ENCODE data around the gene FSD1L.
"Not testable (repeated sequence)": the region's sequence is repeated elsewhere in the genome, so short reads cannot be mapped to it uniquely, and the experiment has no call there.

Gene FSD1L

DNA sequence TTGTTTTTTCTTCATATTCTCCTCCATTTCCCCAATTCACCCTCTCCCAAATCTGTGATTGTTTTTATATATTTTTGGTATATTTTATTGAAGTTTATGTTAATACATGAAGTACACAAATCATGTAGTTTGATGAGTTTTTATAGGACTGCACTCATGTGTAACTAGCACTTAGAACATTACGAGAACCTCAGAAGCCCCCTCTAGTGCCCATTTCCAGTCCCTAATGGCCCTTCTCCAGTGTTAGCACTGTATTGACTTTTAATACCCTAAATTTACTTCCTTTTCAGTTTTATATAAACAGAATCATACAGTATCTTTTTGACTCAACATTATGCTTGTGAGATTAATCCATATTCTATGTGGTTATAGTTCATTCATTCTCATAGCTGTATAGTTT, 91.6 kb downstream of the FSD1L start:
- H3K27ac Mint-ChIP-seq = no peak overlapping the region
- H3K4me1 Mint-ChIP-seq = peaks cover 7% of the 10 kb centered on the region
- no peak overlapping the region for H3K4me3 Mint-ChIP-seq
- no peaks in the 10 kb centered on the region for H3K36me3 Mint-ChIP-seq
- DNase-seq (ENCODE audit: low spot score in 2 of 2) (no peak), ATAC-seq (no peak)
- H3K9me3 Mint-ChIP-seq = no peaks in the 10 kb centered on the region

DNA sequence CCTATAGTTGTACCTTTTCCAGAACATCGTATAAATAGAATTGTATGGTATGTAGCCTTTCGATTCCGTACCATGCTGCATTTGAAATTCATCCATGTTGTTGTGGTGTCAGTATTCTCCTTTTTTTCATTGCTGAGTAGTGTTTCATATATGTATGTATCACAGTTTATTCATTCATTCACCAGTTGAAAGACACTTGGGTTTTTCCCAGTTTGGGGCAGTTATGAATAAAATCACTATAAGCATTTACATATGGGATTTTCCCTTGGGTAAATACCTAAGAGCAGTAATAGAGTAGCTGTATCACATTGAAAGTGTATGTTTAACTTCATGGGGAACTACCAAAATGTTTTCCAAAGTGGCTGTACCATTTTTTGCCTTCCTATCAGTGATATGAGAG, 94.0 kb downstream of the FSD1L start:
- DNase-seq (ENCODE audit: low spot score in 2 of 2) = no peak
- H3K4me3 Mint-ChIP-seq = no peak overlapping the region
- no peaks in the 10 kb centered on the region for H3K9me3 Mint-ChIP-seq
- H3K4me1 Mint-ChIP-seq = peaks cover 7% of the 10 kb centered on the region
- no peak overlapping the region for H3K27ac Mint-ChIP-seq
- no peaks in the 10 kb centered on the region for H3K36me3 Mint-ChIP-seq
- peak; percentile 99 for ATAC-seq

DNA sequence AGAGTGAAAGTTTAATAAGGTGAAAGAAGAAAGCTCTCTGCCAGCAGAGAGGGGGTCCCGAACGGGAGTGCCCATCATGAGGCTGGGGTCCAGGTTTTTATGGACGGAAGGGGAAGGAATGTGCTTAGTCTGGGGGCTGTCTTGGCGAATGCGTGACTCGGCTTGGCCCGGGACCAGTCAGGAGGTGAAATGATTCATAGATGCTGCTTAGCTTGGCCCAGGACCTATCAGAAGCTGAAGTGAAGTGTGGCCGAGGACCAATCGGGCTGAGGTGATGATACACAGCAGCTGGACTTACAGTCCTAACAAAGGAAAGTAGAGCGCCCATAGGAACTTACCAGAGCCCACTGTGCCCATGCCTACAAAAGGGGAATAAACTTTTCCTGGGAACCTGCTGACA, 106.2 kb downstream of the FSD1L start:
- no peak for DNase-seq (ENCODE audit: low spot score in 2 of 2)
- ATAC-seq = no peak
- Mint-ChIP-seq H3K4me1 (peaks cover 9% of the 10 kb centered on the region), H3K36me3 (no peaks in the 10 kb centered on the region), H3K4me3 (no peak overlapping the region), H3K9me3 (no peaks in the 10 kb centered on the region), H3K27ac (no peak overlapping the region)

- Mint-ChIP-seq H3K36me3 (no peaks in the 10 kb centered on the region), H3K27ac (peak within 1 kb of the TSS; percentile 88), H3K4me3 (peak within 1 kb of the TSS; percentile 89), H3K4me1 (peaks cover 17% of the 10 kb centered on the region), H3K9me3 (peaks cover 5% of the 10 kb centered on the region)
- DNase-seq (ENCODE audit: low spot score in 2 of 2) = peak; percentile 73 to 87
- ATAC-seq = peak; percentile 98
Observed at GRCh38 chr9:105557804-105558610, 110.2 kb downstream of the FSD1L start, which contains the start of gene FKTN. Gene FKTN (plus strand): TSS chr9:105558131. CDS start chr9:105575033, 16,902 bp downstream.

GRCh38 chr9:105572455-105572854, 124.6 kb downstream of the FSD1L start:
- no peaks in the 10 kb centered on the region for H3K4me1 Mint-ChIP-seq
- ATAC-seq (no peak), DNase-seq (ENCODE audit: low spot score in 2 of 2) (no peak)
- no peak overlapping the region for H3K4me3 Mint-ChIP-seq
- H3K9me3 Mint-ChIP-seq = peaks cover 12% of the 10 kb centered on the region
- H3K27ac Mint-ChIP-seq = no peak overlapping the region
- H3K36me3 Mint-ChIP-seq = peaks cover 15% of the 10 kb centered on the region

DNA sequence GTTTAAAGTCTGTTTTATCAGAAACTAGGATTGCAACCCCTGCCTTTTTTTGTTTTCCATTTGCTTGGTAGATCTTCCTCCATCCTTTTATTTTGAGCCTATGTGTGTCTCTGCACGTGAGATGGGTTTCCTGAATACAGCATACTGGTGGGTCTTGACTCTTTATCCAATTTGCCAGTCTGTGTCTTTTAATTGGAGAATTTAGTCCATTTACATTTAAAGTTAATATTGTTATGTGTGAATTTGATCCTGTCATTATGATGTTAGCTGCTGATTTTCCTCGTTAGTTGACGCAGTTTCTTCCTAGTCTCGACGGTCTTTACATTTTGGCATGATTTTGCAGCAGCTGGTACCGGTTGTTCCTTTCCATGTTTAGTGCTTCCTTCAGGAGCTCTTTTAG, 132.1 kb downstream of the FSD1L start:
- DNase-seq (ENCODE audit: low spot score in 2 of 2); H3K4me1 Mint-ChIP-seq; H3K27ac Mint-ChIP-seq; H3K4me3 Mint-ChIP-seq; H3K9me3 Mint-ChIP-seq; ATAC-seq: not testable (repeated sequence)
- H3K36me3 Mint-ChIP-seq = peaks cover 11% of the 10 kb centered on the region

- not testable (repeated sequence) for H3K27ac Mint-ChIP-seq; H3K9me3 Mint-ChIP-seq; ATAC-seq; H3K4me1 Mint-ChIP-seq; H3K4me3 Mint-ChIP-seq; H3K36me3 Mint-ChIP-seq; DNase-seq (ENCODE audit: low spot score in 2 of 2)
Observed at GRCh38 chr9:105581550-105581949, 133.7 kb downstream of the FSD1L start.

DNA sequence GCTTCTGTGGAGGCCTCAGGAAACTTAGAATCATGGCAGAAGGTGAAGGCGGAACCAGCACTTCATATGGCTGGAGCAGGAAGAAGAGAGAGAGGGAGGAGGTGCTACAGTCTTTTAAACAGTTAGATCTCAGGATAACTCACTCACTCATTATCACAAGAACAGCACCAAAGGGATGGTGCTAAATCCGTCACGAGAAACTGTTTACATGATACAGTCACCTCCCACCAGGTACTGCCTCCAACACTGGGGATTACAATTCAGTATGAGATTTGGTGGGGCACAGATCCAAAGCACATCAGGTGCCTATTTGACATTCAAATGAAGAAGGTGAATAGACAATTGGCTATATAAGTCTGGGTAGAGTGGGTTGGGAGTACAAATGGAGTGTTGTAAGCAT, 145.3 kb downstream of the FSD1L start:
- no peak overlapping the region for H3K27ac Mint-ChIP-seq
- peaks cover 9% of the 10 kb centered on the region for H3K36me3 Mint-ChIP-seq
- no peak for ATAC-seq
- no peak for DNase-seq (ENCODE audit: low spot score in 2 of 2)
- H3K4me1 Mint-ChIP-seq = no peaks in the 10 kb centered on the region
- no peak overlapping the region for H3K4me3 Mint-ChIP-seq
- peaks cover 5% of the 10 kb centered on the region for H3K9me3 Mint-ChIP-seq

Data from stimulated activated effector memory CD8-positive, alpha-beta T cell treated with anti-CD3 and anti-CD28 coated beads, Interleukin-12 subunit alpha, Interleukin-12 subunit beta, amount 100 ng/mL, for 72 hours (primary cell).